ENCODE data around the gene NFKBIB.
"Not testable (repeated sequence)": the region's sequence is repeated elsewhere in the genome, so short reads cannot be mapped to it uniquely, and the experiment has no call there.

NFKBIB gene, protein sequence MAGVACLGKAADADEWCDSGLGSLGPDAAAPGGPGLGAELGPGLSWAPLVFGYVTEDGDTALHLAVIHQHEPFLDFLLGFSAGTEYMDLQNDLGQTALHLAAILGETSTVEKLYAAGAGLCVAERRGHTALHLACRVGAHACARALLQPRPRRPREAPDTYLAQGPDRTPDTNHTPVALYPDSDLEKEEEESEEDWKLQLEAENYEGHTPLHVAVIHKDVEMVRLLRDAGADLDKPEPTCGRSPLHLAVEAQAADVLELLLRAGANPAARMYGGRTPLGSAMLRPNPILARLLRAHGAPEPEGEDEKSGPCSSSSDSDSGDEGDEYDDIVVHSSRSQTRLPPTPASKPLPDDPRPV

GRCh38 chr19:38899447-38900201 lies at the start of gene NFKBIB, which contains the start of gene SIRT2:
Gene NFKBIB, plus strand, starts transcription at chr19:38899969. Its CDS starts 64 bp downstream, at chr19:38900033.
Gene SIRT2, minus strand, starts transcription at chr19:38899618. Its CDS starts 97 bp downstream, at chr19:38899521.
- no peaks in the 10 kb centered on the region for H3K9me3 ChIP-seq (ENCODE audit: control insufficient read depth, low read length)

DNA sequence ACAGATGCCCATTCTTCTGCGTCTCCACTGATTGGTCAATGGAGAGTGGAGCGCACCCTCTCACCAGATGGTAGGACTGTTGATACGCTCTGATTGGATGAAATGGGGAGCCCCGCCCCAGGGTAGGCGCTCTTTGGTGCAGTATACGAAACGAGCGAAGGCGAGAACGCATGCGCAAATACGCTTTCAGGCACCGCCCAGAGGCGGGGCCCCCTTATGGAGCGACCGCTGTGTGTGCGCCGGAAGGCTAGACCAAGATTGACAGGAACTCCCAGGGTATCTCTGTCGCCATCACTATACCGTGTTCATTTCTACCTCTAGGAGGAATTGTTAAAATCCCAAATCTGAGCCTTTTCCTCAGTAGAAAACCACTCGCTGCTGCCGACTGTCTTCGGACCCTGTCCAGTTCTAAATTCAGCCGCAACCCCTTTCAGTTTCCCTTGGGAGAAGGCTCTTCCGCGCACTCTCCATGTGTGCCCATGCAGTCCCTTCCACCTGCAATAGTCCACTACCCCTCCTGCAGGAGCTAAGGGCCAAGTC lies 49.3 kb upstream of the NFKBIB start:
- Histone ChIP-seq H3K4me3 (ENCODE audit: low read length) (peak overlapping the region; percentile 86), H3K9ac (ENCODE audit: low read length) (peak overlapping the region; percentile 92)
- peak; percentile 100 for DNase-seq (ENCODE audit: low read depth)

More at GRCh38 chr19:38899447-38900201, at the start of gene NFKBIB, which contains the start of gene SIRT2:
- peak; percentile 100 for DNase-seq (ENCODE audit: low read depth)
- Histone ChIP-seq H3K36me3 (ENCODE audit: control insufficient read depth, insufficient read depth, low read length, severe bottlenecking) (no peaks in the 10 kb centered on the region), H3K4me3 (ENCODE audit: low read length) (peak within 1 kb of the TSS; percentile 98), H3K4me1 (ENCODE audit: control insufficient read depth, insufficient read depth, low read length) (peaks cover 22% of the 10 kb centered on the region), H3K9ac (ENCODE audit: low read length) (peak within 1 kb of the TSS; percentile 91), H3K27me3 (replicated peaks; ENCODE audit: control insufficient read depth, insufficient read depth, low read length) (no peaks in the 10 kb centered on the region)

DNA sequence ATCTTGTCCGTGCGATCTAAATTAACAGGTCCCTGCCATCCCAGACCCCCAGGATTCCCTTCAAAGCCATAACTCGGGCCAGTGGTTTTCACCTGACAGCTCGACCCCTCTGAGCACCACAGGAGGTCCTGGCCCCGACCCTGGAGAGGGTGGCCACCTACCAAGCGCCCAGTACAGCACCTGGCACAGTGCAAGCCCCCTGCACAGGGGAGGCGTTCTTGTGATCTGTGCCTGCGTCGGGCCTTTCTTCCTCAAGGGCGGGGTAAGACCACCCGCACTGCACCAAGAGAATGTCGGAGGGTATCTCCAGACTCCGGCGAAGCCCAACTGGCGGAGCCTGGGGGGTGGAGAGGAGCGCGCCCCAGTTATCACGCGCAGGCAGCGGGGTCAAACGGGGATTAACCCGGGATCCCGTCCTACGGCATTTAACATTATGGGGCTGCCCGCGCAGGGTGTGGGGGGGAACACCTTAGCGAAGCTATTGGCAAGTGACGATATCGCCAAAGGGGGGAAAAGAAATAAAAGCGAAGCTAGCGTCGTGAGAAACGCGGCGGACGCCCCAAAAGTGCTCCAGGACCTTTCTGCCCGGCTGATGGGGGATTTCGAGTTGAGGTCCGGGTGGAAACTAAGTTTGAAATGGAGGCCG lies 48.7 kb upstream of the NFKBIB start:
- H3K36me3 ChIP-seq (ENCODE audit: control insufficient read depth, insufficient read depth, low read length, severe bottlenecking): peaks cover 16% of the 10 kb centered on the region
- peaks cover 31% of the 10 kb centered on the region for H3K4me1 ChIP-seq (ENCODE audit: control insufficient read depth, insufficient read depth, low read length)
- H3K4me3 ChIP-seq (ENCODE audit: low read length): peak overlapping the region; percentile 86
- DNase-seq (ENCODE audit: low read depth): no peak
- H3K9ac ChIP-seq (ENCODE audit: low read length): peak overlapping the region; percentile 92
- no peaks in the 10 kb centered on the region for H3K27me3 ChIP-seq (replicated peaks; ENCODE audit: control insufficient read depth, insufficient read depth, low read length)
- no peaks in the 10 kb centered on the region for H3K9me3 ChIP-seq (ENCODE audit: control insufficient read depth, low read length)

More for the DNA sequence above, 49.3 kb upstream of the NFKBIB start:
- Histone ChIP-seq H3K27me3 (replicated peaks; ENCODE audit: control insufficient read depth, insufficient read depth, low read length) (no peaks in the 10 kb centered on the region), H3K9me3 (ENCODE audit: control insufficient read depth, low read length) (no peaks in the 10 kb centered on the region), H3K36me3 (ENCODE audit: control insufficient read depth, insufficient read depth, low read length, severe bottlenecking) (peaks cover 22% of the 10 kb centered on the region), H3K4me1 (ENCODE audit: control insufficient read depth, insufficient read depth, low read length) (peaks cover 31% of the 10 kb centered on the region)

- Histone ChIP-seq H3K9ac (ENCODE audit: low read length) (peak overlapping the region; percentile 92), H3K36me3 (ENCODE audit: control insufficient read depth, insufficient read depth, low read length, severe bottlenecking) (peaks cover 9% of the 10 kb centered on the region), H3K4me1 (ENCODE audit: control insufficient read depth, insufficient read depth, low read length) (peaks cover 31% of the 10 kb centered on the region), H3K4me3 (ENCODE audit: low read length) (peak overlapping the region; percentile 86), H3K27me3 (replicated peaks; ENCODE audit: control insufficient read depth, insufficient read depth, low read length) (no peaks in the 10 kb centered on the region), H3K9me3 (ENCODE audit: control insufficient read depth, low read length) (no peaks in the 10 kb centered on the region)
- peak; percentile 99 for DNase-seq (ENCODE audit: low read depth)
Observed at GRCh38 chr19:38851622-38852230, 48.0 kb upstream of the NFKBIB start.

DNA sequence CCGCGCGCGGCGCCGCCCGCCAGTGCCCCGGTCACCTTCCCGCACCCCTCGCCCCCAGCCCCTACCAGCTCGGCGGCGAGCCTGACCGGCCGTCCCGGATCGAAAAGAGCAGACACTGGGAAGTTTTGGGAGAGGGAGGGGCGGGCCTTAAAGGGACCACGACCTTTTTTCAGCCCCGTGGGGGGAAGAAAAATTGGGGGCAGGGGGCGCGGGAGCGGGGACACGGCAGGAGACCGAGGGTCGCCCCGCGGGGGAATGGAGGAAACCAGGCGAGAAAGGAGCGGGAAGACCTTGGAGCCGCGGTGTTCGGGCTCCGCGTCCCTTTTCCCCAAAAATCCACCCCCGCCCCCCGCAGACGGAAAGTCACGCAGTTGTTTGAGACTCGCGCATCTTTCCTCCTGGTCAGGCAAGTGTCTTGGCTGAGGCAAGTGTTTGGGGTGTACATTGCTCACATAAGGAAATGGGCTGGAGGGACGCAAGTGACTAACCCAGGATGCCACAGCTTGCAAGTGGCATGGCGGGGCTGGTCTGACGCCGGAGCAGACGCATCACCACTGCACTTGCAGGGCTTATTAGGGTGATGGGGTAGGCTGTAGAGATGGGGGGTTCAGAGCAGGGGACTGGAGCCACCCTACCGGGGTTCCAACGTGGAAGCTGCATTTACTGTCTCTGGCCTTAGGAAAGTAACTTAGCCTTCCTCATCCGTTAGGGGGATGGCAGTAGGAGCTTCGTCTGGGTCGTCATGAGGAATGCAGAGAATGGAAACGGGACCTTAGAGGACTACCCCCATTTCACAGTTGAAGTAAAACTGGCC lies 47.3 kb upstream of the NFKBIB start:
- peak; percentile 81 for DNase-seq (ENCODE audit: low read depth)
- Histone ChIP-seq H3K27me3 (replicated peaks; ENCODE audit: control insufficient read depth, insufficient read depth, low read length) (no peaks in the 10 kb centered on the region), H3K9me3 (ENCODE audit: control insufficient read depth, low read length) (no peaks in the 10 kb centered on the region), H3K4me3 (ENCODE audit: low read length) (peak overlapping the region; percentile 85), H3K36me3 (ENCODE audit: control insufficient read depth, insufficient read depth, low read length, severe bottlenecking) (peaks cover 2% of the 10 kb centered on the region), H3K4me1 (ENCODE audit: control insufficient read depth, insufficient read depth, low read length) (peaks cover 25% of the 10 kb centered on the region), H3K9ac (ENCODE audit: low read length) (peak overlapping the region; percentile 91)

DNA sequence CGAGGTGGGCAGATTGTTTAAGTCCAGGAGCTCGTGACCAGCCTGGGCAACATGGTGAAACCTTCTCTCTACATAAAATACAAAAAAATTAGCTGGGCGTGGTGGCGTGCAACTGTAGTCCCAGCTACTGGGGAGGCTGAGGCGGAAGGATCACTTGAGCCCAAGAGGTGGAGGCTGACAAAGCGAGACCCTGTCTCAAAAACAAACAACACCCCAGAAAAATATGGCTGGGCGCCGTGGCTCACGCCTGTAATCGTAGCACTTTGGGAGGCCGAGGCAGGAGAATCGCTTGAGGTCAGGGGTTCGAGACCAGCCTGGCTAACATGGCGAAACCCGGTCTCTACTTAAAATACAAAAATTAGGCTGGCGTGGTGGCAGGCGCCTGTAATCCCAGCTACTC lies 46.6 kb upstream of the NFKBIB start:
- Histone ChIP-seq H3K27me3 (replicated peaks; ENCODE audit: control insufficient read depth, insufficient read depth, low read length) (no peaks in the 10 kb centered on the region), H3K4me3 (ENCODE audit: low read length) (peak overlapping the region; percentile 85), H3K9ac (ENCODE audit: low read length) (peak overlapping the region; percentile 91), H3K4me1 (ENCODE audit: control insufficient read depth, insufficient read depth, low read length) (peaks cover 18% of the 10 kb centered on the region), H3K9me3 (ENCODE audit: control insufficient read depth, low read length) (no peaks in the 10 kb centered on the region), H3K36me3 (ENCODE audit: control insufficient read depth, insufficient read depth, low read length, severe bottlenecking) (no peaks in the 10 kb centered on the region)
- no peak for DNase-seq (ENCODE audit: low read depth)

DNA sequence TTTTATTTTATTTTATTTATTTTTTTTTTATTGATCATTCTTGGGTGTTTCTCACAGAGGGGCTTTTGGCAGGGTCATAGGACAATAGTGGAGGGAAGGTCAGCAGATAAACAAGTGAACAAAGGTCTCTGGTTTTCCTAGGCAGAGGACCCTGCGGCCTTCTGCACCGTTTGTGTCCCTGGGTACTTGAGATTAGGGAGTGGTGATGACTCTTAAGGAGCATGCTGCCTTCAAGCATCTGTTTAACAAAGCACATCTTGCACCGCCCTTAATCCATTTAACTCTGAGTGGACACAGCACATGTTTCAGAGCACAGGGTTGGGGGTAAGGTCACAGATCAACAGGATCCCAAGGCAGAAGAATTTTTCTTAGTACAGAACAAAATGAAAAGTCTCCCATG lies 44.8 kb upstream of the NFKBIB start:
- not testable (repeated sequence) for DNase-seq (ENCODE audit: low read depth); H3K4me3 ChIP-seq (ENCODE audit: low read length); H3K9ac ChIP-seq (ENCODE audit: low read length); H3K9me3 ChIP-seq (ENCODE audit: control insufficient read depth, low read length); H3K36me3 ChIP-seq (ENCODE audit: control insufficient read depth, insufficient read depth, low read length, severe bottlenecking); H3K27me3 ChIP-seq (replicated peaks; ENCODE audit: control insufficient read depth, insufficient read depth, low read length)
- H3K4me1 ChIP-seq (ENCODE audit: control insufficient read depth, insufficient read depth, low read length): peaks cover 16% of the 10 kb centered on the region

DNA sequence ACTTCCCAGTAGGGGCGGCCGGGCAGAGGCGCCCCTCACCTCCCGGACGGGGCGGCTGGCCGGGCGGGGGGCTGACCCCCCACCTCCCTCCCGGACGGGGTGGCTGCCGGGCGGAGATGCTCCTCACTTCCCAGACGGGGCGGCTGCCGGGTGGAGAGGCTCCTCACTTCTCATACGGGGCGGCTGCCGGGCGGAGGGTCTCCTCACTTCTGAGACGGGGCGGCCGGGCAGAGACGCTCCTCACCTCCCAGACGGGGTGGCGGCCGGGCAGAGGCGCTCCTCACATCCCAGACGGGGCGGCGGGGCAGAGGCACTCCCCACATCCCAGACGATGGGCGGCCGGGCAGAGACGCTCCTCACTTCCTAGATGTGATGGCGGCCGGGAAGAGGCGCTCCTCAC lies 44.0 kb upstream of the NFKBIB start:
- H3K9ac ChIP-seq (ENCODE audit: low read length); H3K27me3 ChIP-seq (replicated peaks; ENCODE audit: control insufficient read depth, insufficient read depth, low read length); H3K9me3 ChIP-seq (ENCODE audit: control insufficient read depth, low read length); DNase-seq (ENCODE audit: low read depth); H3K4me3 ChIP-seq (ENCODE audit: low read length); H3K36me3 ChIP-seq (ENCODE audit: control insufficient read depth, insufficient read depth, low read length, severe bottlenecking): not testable (repeated sequence)
- peaks cover 16% of the 10 kb centered on the region for H3K4me1 ChIP-seq (ENCODE audit: control insufficient read depth, insufficient read depth, low read length)

GRCh38 chr19:38856813-38857212 lies 43.0 kb upstream of the NFKBIB start:
- no peaks in the 10 kb centered on the region for H3K36me3 ChIP-seq (ENCODE audit: control insufficient read depth, insufficient read depth, low read length, severe bottlenecking)
- H3K4me1 ChIP-seq (ENCODE audit: control insufficient read depth, insufficient read depth, low read length): peaks cover 8% of the 10 kb centered on the region
- DNase-seq (ENCODE audit: low read depth): no peak

DNA sequence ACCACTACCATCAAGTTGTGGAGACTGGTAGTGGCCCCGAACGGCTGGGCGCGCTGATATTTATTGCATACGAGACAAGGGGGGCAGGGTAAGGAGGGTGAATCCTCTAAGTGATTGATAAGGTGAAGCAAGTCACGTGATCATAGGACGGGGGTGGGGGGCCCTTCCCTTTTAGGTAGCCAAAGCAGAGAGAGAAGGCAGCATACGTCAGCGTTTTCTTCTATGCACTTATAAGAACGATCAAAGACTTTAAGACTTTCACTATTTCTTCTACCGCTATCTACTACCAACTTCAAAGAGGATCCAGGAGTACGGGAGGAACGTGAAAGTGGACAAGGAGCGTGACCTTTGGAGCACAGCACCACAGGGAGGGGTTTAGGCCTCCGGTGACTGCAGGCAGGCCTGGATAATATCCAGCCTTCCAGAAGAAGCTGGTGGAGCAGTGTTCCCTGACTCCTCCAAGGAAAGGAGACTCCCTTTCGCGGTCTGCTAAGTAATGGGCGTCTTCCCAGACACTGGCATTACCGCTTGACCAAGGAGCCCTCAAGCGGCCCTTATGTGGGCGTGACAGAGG lies 40.1 kb upstream of the NFKBIB start:
- not testable (repeated sequence) for DNase-seq (ENCODE audit: low read depth); H3K36me3 ChIP-seq (ENCODE audit: control insufficient read depth, insufficient read depth, low read length, severe bottlenecking)

More at GRCh38 chr19:38856813-38857212, 43.0 kb upstream of the NFKBIB start:
- Histone ChIP-seq H3K27me3 (replicated peaks; ENCODE audit: control insufficient read depth, insufficient read depth, low read length) (no peaks in the 10 kb centered on the region), H3K4me3 (ENCODE audit: low read length) (no peak overlapping the region), H3K9me3 (ENCODE audit: control insufficient read depth, low read length) (no peaks in the 10 kb centered on the region), H3K9ac (ENCODE audit: low read length) (no peak overlapping the region)

More for the DNA sequence above, 40.1 kb upstream of the NFKBIB start:
- H3K9me3 ChIP-seq (ENCODE audit: control insufficient read depth, low read length); H3K4me3 ChIP-seq (ENCODE audit: low read length); H3K9ac ChIP-seq (ENCODE audit: low read length); H3K27me3 ChIP-seq (replicated peaks; ENCODE audit: control insufficient read depth, insufficient read depth, low read length): not testable (repeated sequence)
- peaks cover 14% of the 10 kb centered on the region for H3K4me1 ChIP-seq (ENCODE audit: control insufficient read depth, insufficient read depth, low read length)
